NT2/D1 (cell line): Measurements from ENCODE around the gene ZNF697.

Source experiments
- SUZ12 ChIP-seq: IDR thresholded peaks from 2 replicates; pipeline ENCODE4 v1.6.1; 2011; ENCODE audit not compliant: insufficient read length, insufficient read depth; ENCODE audit errors: extremely low read depth
- ZNF274 ChIP-seq: IDR thresholded peaks from 2 replicates; pipeline ENCODE4 v1.6.1; 2011; ENCODE audit warnings: mild to moderate bottlenecking, low read depth, low read length

- TF ChIP-seq ZNF274: no peak
- no peak for TF ChIP-seq SUZ12
Observed at GRCh38 chr1:119617751-119618691, 30.0 kb downstream of the ZNF697 start.
